HG03025 (cell line): ENCODE data around the gene MASP2.
"Not testable (repeated sequence)": the region's sequence is repeated elsewhere in the genome, so short reads cannot be mapped to it uniquely, and the experiment has no call there.

Source experiments
- ATAC-seq: cut with Tn5 transposase; IDR thresholded peaks from one replicate; pipeline ENCODE4 v1.9.1; 2021; ENCODE audit warnings: mild to moderate bottlenecking, moderate library complexity; ENCODE audit not compliant: unreplicated experiment, low FRiP score

Gene MASP2

GRCh38 chr1:11046625-11047365, at the start of gene MASP2:
Gene MASP2 (minus strand): TSS chr1:11047239. CDS start chr1:11047207, 32 bp downstream.
- ATAC-seq, result no peak

- ATAC-seq, result not testable (repeated sequence)
Measured at GRCh38 chr1:11083784-11084183, 36.7 kb upstream of the MASP2 start.

- no peak for ATAC-seq
Measured at GRCh38 chr1:11080931-11081330, 33.9 kb upstream of the MASP2 start.

- ATAC-seq, result no peak
Measured at GRCh38 chr1:11078631-11079030, 31.6 kb upstream of the MASP2 start.

- not testable (repeated sequence) for ATAC-seq
Measured at GRCh38 chr1:11073398-11073797, 26.4 kb upstream of the MASP2 start.

- no peak for ATAC-seq
Measured at GRCh38 chr1:11072216-11072917, 25.3 kb upstream of the MASP2 start.

GRCh38 chr1:11071463-11072215, 24.6 kb upstream of the MASP2 start:
- ATAC-seq, result no peak

GRCh38 chr1:11070876-11071275, 23.8 kb upstream of the MASP2 start:
- ATAC-seq, result no peak

- no peak for ATAC-seq
Measured at GRCh38 chr1:11068600-11069473, 21.8 kb upstream of the MASP2 start.

GRCh38 chr1:11067716-11068599, 20.9 kb upstream of the MASP2 start:
- no peak for ATAC-seq

GRCh38 chr1:11065796-11066195, 18.8 kb upstream of the MASP2 start:
- ATAC-seq, result no peak

GRCh38 chr1:11064942-11065341, 17.9 kb upstream of the MASP2 start:
- no peak for ATAC-seq

GRCh38 chr1:11063937-11064537, 17.0 kb upstream of the MASP2 start:
- not testable (repeated sequence) for ATAC-seq

GRCh38 chr1:11062965-11063401, 15.9 kb upstream of the MASP2 start:
- ATAC-seq, result no peak

- no peak for ATAC-seq
Measured at GRCh38 chr1:11061652-11062365, 14.8 kb upstream of the MASP2 start.

GRCh38 chr1:11059968-11060830, 13.2 kb upstream of the MASP2 start, which contains the start of gene SRM:
Gene SRM (minus strand): TSS chr1:11060018. CDS start chr1:11059943, 75 bp downstream.
- ATAC-seq, result peak; percentile 60
